Activated CD4-positive, alpha-beta T cell treated with anti-CD3 and anti-CD28 coated beads, Interleukin-10, Interleukin-2, amounts not matched to agents 100 ng/mL and 50 ng/mL, durations not matched to agents 16 hours and 8 hours (primary cell): ENCODE results near the gene PEF1.
A peak's percentile ranks its signal among the peaks of the same experiment; 100 is the strongest.

ENCODE experiments used
- DNase-seq: peaks from one replicate; pipeline ENCODE4 v3.0.0-alpha.2; 2020

The PEF1 gene

DNA sequence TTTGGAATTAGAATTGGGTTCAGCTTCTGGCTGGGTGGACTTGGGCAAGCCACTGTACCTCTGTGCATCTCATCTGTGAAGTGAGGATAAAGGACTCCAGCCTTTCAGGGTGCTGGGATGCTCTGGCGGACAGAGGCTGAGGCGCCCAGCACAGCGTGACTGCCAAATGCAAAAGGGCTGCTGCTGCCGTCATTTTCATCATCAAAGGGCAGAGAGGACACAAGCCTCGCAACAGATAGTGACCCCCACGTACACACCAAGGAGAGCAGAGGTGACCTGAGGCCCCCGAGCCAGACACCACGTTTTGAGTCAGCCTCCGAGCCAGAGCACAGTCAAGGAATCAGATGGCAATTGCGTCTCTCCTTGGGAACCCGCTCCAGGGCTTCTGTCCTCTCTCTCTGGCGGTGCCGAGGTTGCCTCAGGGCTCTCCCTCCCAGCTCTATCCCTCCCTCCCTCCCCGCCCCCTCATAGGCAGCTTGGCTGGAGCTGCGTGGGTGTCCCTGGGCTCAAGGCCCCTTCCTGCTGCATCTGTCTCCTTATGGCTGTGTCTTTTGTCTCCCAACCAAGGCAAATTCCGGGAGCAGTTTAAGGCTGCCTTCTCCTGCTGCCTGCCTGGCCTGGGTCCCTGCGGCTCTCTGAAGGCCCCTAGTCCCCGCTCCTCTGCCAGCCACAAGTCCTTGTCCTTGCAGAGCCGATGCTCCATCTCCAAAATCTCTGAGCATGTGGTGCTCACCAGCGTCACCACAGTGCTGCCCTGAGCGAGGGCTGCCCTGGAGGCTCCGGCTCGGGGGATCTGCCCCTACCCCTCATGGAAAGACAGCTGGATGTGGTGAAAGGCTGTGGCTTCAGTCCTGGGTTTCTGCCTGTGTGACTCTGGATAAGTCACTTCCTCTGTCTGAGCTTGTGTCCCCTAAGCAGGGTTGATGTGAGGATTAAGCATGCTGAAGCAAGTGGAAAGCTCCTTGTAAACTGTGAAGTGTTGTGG, 18.2 kb downstream of the PEF1 start:
- DNase-seq: no peak

DNA sequence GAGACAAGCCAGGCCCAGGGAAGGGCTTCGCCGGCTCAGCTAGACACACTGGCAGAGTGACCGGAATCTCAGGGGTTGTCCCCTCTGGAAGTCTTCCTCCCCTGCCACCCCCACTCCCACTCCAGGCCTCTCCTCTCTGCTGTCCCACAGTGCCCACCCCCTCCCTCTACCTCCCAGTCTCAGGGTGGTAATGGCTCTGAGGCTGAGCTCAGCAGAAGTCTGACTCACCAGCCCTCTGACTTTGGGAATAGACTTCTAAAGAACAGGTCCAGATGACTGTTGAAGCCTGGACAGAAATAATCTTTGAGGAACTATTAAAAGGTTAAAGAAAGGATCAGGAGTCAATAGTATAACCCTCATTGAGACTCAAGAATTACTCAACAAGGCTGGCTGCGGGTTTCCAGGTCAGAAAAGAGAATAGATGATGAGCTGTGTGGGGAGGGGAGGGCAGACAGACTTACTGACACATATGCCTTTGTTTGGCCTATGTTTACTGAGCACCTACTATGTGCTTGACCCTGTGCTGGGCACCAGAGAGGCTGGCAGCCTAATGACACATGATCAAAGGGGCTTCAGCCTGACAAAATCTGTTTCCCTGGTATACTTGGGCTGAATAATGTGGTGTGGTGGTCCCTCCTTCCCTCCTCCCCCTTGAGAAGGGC, 19.0 kb downstream of the PEF1 start:
- no peak for DNase-seq

DNA sequence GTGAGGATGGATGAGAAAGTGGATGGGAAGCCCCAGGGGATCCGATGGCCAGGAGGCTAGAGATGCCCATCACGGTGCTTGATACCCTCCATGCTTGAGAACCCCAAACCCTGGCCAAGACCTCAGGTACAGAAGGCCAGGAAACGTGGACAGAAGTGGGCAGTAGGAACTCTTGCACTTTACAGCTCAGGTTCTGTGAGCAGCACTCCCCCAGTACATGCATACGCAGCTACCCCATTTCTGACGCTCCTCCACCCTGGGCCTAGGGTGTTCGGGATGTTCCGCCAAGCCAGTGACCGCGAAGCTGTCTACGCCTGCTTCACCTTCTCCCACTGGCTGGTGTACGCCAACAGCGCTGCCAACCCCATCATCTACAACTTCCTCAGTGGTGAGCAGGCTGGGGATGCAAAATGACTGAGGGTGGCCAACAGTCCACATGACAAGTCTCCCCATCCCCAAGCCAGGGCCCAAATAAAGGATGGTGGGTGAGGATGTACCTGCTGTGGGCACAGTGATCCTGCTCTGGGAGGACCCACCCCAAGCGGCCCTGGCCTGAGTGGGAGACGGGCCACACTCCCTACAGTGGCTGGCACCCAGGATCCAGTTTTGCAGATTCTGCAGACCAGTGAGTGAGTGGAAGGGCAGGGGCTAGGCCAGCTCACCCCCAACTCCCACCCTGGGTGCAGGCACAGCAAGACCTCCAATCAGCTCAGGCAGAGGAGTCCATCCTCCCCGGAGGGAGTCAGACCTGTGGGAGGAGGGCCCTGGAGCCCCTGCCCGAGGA, 19.8 kb downstream of the PEF1 start:
- DNase-seq: no peak

DNA sequence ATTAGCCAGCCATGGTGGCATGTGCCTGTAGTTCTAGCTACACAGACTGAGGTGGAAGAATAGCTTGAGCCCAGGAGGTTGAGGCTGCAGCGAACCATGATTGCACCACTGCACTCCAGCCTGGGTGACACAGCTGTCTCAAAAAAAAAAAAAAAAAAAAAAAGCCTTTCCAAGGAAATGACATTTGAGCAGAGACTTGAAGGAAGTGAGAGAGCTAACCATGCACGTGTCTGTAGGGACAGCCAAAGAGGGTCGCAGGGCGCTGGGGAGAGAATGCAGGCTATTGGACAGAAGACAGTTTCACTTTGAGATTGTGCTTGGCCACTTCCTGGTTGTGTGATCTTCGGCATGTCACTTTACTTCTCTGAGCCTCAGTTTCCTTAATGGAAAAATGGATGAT, 20.4 kb downstream of the PEF1 start:
- DNase-seq: peak; percentile 27

DNA sequence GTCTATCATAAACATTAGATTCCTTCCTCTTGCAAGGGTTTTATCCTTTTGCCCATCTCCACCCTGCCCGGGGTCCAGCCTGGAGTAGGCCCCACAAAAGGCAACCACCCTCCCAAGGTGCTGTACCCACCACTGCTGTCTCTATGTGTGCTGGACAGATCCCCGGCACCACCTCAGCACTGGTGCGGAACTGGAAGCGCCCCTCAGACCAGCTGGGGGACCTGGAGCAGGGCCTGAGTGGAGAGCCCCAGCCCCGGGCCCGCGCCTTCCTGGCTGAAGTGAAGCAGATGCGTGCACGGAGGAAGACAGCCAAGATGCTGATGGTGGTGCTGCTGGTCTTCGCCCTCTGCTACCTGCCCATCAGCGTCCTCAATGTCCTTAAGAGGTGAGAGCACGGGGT, 21.3 kb downstream of the PEF1 start:
- DNase-seq: no peak

DNA sequence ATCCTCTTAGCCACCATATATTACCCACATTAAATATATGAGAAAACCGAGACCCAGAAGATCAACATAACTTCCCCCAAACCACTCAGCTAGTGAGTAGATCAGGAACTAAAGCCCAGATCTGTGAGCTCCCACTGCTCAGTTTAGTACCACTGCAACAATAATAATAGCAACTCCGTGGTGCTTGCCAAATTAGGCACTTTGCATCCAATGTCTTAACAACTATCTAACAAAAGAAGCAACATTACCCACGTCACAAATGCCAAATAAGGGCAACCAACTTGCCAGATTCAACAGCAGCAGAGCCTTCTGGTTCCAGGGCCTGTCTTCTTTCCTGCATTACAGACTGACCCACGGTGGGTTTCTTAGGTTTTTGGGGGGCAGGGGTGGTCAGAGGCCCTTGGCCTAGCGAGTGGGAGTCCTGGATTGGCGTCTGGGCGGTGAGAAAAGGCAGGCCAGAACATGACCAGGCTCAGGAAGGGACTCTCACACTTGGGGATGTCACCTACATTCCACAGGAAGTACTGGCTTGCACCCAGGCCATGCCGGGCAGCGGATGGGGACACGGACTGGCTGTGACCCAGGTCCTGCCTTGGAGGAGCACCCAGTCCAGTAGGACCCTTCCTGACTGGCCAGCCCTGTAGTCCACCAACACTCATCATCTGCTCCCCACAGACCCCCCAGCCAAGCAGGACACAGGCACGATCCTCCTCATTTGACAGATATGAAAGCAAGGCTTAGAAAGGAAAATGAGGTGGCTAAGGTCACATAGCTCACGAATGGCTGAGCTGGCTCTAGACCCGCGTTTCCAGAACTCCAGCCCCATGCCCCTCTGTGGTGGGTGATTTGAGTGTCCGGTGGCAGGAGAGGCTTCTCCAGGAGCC, 22.6 kb downstream of the PEF1 start:
- no peak for DNase-seq

DNA sequence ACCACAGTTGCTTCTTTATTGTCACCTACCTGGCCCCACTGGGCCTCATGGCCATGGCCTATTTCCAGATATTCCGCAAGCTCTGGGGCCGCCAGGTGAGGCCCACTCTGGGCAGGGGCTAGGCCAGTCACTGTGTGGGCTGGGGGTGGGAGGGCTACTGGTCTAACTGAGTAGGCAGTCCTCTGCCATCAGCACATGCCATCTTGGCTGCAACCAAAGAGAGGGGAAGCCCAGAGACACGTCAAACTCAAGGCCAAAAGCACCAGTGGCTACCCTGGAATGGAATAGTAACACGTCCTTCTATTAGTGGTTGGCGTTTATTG, 23.2 kb downstream of the PEF1 start:
- no peak for DNase-seq

DNA sequence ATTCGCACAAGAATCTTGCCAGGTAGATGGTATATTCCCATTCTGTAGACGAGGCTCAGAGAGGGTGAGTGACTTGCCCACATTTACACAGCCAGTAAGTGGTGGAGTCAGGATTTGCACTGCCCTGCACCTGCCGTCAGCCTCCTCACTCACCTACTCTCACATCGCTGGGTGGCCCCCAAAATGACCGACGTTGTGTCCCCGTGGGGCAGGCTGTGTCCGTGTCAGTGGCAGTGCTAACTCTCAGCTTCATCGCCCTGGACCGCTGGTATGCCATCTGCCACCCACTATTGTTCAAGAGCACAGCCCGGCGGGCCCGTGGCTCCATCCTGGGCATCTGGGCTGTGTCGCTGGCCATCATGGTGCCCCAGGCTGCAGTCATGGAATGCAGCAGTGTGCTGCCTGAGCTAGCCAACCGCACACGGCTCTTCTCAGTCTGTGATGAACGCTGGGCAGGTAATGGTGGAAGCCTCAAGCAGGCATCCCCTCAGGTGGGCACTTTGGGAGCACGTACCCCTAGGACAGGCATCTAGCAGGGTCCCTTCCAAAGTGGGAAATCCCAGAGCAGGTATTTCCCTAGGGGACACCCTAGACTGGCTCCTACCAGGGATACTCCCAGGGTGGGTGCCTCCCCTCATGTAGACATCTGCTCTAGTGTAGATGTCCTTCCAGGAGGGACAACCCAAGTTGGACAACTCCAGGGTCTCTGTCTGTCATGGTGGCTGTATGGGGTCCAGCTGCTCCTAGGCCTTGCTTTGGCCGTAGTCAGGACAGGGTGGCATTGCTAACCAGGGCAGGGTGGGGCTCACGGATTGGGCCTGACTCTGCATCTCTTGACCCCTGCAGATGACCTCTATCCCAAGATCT, 23.8 kb downstream of the PEF1 start:
- no peak for DNase-seq

DNA sequence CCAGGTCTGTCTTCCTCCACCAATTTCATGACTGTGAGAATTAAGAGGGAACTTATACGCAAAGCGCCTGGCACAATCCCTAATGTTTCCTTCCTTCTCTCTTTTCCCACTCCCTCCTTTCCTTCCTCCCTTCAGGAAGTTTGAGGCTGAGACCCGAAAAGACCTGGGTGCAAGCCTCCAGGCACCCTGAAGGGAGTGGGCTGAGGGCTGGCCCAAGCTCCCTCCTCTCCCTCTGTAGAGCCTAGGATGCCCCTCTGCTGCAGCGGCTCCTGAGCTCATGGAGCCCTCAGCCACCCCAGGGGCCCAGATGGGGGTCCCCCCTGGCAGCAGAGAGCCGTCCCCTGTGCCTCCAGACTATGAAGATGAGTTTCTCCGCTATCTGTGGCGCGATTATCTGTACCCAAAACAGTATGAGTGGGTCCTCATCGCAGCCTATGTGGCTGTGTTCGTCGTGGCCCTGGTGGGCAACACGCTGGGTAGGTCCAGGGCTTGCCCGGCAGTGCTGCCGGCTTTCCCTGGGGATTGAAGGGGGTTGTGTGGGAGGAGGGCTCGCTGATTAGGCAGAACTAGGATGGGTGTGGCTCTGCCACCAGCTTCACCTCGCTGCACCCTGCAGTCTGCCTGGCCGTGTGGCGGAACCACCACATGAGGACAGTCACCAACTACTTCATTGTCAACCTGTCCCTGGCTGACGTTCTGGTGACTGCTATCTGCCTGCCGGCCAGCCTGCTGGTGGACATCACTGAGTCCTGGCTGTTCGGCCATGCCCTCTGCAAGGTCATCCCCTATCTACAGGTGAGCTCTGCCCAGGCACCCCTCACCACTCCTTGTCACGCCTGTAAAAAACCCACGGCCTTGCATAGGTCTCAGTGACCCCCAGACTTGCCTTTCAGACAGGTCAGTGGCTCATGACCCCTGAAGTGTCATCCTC, 25.5 kb downstream of the PEF1 start:
- no peak for DNase-seq

DNA sequence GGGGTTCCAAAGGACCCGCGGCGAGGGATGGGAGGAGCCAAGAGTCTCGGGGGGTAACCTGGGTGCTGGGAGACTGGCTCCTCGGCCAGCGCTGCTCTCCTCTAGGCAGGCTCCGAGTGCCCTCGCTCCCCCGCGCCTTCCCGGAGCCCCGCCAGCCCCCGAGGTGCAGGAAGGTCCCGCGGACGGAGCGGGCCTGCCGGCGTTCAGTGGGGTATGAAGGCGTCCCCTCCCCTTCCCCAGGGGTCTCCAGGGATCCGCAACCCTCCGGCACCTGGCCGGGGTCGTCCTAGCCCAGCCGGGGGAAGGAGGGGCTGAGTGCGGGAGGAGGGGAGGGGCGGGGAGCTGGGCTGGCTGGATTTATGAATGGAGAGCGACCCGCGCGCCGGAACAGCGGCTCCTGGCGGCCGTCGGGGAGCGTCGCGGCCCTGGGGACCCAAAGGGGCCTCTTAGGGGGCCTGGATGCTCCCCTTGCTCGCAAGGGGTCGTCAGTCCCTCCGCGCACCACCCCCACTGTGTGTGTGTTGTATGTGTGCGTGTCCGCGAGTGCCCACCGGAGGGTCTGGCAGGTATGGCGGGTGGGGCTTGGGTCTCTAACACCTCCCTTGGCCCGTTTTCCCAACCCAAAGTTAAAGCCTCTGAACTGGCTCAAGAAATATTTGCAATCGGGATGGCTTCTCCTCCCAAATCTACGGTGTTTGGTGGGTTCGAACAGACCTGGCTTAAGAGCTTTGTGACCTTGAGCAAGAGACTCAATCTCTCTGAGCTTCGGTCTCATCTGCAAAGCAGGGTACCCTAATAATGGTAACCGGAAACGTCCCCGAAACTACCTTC, 26.5 kb downstream of the PEF1 start:
- peak; percentile 45 for DNase-seq

DNA sequence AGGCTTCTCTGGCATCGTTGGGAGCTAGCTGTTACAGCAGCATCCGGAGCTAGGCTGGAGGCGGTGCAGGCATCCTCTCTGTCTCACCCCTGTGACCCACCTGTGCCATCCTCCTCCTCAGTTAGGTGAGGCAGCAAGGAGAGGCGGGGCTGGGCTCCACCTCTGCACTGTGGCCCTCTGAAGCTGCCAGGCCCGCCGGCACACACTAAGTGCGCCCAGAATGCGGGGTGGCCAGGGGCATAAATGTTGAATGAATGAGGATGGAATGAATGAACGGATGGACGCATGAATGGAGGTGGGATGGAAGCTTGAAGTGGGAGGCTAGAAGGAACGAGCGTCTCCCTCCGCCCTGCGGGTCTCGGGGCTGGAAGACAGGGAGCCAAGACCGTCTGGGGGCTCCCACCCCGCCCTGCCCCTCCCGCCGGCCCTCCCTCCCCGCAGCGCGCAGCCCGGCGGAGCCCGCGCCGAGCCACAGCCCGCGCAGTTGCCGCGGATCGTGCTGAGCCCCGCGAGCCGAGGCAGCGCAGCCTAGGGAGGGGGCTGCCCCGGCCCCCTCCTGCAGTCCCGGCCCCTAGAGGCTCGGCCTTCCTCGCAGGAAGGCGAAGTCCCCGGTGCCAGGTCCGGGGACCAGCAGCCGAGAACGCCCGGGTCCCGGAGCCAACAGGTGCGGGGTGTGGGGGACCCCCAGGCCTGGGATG, 27.3 kb downstream of the PEF1 start, which contains the start of gene HCRTR1:
Gene HCRTR1 (plus strand): TSS at position 472 of the 698 bp plus-strand sequence. CDS start 1,504 bp downstream, outside the sequence.
- DNase-seq: no peak

DNA sequence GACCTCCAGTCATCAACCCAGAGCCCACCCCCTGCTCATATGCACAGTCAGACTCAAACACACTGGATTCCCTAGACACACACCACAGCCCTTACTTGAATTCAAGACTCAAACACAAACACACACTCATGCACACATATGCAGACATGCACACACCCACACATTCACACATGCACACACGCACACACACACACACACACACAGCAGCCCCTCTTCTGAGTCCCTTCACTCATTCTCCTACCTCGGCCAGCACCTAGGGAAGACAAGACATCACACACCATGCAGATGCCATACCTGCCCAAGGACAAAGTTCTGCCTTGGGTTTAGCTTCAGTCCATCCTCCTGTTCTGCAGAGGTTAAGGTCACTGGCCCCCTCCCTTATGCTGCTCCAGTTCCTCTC, 28.7 kb downstream of the PEF1 start:
- DNase-seq: no peak

DNA sequence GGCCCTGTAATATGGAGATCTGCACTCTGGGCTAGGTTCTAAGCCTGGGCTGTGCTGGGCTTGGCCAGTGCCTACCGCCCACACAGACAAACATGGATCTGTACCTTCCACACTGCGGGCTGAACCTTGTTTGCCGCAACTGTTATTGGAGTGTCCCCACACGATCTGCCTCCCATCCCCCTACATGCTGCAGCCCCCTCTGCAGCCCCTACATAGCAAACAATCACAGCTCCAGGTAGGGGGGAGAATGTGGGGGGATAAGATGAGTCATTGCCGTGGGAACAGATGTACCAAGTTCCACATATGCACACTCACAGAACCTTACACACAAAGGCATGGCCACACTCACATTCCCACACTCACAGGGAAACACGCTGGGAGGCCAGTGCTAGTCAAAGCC, 29.3 kb downstream of the PEF1 start:
- no peak for DNase-seq

DNA sequence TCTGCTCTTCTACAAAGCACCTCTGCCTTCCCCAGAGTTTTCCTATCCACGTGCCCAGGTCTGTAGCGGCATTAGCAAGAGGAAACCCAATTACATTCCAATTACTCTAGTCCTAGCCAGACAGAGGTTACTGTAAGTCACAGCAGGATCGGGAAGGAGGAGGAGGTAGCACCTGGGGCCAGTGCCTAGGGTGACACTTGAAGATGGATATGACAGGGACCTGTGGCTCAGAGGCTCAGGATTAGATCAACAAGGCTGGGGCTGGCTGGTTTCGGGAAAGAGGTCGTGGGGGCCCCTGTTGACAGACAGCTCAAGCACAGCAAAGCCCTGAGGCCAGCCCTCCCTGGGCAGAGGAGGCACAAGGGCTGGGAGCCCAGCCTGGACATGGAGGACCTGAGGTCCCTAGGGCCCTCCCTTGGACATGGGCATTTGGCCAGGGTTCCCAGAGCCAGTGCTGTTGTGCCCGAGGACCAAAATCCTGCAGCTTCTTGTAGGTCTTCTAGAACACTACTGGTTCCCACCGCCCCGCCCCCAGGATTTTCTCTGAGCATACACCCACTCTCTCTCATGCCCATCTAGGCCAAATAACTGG, 30.2 kb downstream of the PEF1 start:
- no peak for DNase-seq

DNA sequence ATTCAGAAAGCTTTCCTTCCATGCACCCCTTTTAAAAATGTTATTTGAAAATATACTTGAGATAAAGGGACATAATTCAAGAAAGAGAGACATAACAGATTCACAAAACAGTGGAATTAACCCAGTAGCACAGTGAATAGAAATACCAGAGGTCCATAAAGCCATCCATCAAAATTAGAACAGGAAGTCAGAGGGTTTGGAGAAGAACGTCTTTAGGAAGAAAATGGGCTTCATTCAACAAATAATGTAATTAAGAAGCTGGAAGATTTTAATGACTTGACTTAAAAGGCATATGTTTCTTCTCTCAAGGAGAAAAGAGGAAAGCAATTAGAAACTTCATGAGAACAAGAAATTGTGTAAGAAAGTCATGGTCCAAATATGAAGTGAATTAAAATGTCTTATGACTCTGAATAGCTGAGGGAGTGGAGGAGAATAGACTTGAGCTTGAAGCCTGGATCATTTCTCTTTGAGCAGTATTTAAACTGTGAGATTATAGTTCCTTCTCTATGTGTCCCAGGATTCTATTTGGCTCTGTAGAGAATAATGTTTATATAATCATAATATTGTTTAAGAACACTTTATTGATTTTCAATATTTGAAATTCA, 35.1 kb downstream of the PEF1 start:
- no peak for DNase-seq

DNA sequence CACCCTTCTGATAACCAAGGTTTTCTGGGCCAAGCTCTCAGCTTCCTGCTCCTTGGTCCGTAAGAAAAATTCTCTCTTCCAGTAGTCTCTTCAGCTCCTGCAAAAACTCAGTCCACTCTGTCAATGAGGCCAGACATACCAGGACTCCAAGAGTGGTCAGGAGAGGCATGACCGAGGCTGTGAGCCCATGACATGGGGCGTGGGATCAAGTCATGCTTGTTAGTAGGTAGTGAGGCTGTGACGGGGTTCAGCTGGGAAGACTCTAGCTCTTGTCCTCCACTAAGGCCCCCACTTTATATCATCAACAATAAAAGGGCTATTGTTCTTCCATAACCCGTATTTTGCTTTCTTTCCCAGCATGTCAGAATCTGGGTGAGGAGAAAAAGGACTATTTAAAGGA, 37.3 kb downstream of the PEF1 start:
- no peak for DNase-seq

DNA sequence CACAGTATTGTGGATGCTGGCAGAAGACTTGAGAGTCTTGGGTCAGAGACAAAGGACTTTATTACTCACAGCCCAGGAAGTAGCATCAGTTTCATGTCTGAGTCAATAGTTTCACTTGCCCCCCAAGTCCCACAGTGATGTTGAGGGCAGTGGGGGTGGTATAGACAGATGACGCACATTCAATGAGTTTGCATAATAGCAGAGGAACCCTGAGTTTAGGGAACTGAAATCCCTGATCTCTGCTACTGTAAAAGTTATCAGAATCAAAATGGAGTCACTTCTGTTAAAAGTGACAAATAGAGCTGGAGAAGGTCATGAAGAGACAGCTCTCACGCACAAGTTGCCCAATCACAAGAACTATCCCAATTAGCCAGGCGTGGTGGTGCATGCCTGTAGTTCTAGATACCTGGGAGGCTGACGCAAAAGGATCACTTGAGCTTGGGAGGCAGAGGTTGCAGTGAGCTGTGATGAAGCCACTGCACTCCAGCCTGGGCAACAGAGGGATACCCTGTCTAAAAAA, 38.7 kb downstream of the PEF1 start:
- peak; percentile 89 for DNase-seq

DNA sequence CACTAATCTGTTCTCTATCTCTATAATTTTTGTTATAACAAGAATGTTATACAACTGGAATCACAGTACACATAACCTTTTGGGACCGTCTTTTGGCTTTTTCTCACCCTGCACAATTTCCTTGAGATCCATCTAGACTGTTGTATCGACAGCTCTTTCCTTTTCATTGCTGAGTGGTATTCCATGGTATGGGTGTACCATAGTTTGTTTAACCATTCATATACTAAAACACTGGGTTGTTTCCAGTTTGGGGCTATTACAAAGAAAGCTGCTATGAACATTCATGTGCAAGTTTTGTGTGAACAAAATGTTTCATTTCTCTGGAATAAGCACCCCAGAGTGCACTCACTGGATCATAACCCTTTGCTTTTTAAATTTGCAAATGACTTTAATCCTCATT, 42.6 kb downstream of the PEF1 start:
- no peak for DNase-seq
